Astrocyte (in vitro differentiated cells and primary cell): ENCODE results near the gene MYOCOS. TPM values are rescaled to one million over a fixed set of nuclear protein-coding genes. Genes with fewer than 3 reads are reported as not detected.

Source experiments
- total RNA-seq: library from RNA; stranded (reverse); gene quantifications from 2 replicates; pipeline ENCODE4 v1.2.1, GENCODE V29; 2021

MYOCOS gene
- total RNA-seq, 1 donor from 2014 or later: not detected

Other genes with a start within 250 kb of the MYOCOS start
- gene PRRC2C, start 136.7 kb upstream of the MYOCOS start, total RNA-seq: 191 and 196 TPM in 2 replicates
- not detected in 2 replicates for gene MYOC, start 30.4 kb downstream of the MYOCOS start, total RNA-seq
- 7.4 TPM in 2 replicates for gene VAMP4, start 119.8 kb downstream of the MYOCOS start, total RNA-seq
- gene METTL13, start 159.4 kb downstream of the MYOCOS start, total RNA-seq: 25.1 and 26.6 TPM in 2 replicates
- 4.7 and 6.5 TPM in 2 replicates for gene DNM3, start 219.3 kb downstream of the MYOCOS start, total RNA-seq